Medulla oblongata (tissue), 1 donor: ENCODE results near the gene LPXN.

ENCODE experiments used
- DNase-seq: peaks from one replicate; pipeline ENCODE4 v3.0.0-alpha.2; 2015; ENCODE audit errors: extremely low spot score

Gene LPXN

GRCh38 chr11:58524232-58525036, 51.2 kb downstream of the LPXN start:
- DNase-seq: peak; percentile 89

- peak; percentile 69 for DNase-seq
These were observed 61.8 kb downstream of the LPXN start for GRCh38 chr11:58513747-58514367.

- DNase-seq: no peak
These were observed 64.0 kb downstream of the LPXN start for GRCh38 chr11:58511636-58512035.

- DNase-seq: no peak
These were observed 65.9 kb downstream of the LPXN start for GRCh38 chr11:58509748-58510147.

GRCh38 chr11:58508814-58509213, 66.8 kb downstream of the LPXN start:
- no peak for DNase-seq

GRCh38 chr11:58508005-58508404, 67.7 kb downstream of the LPXN start, which contains the start of gene OR5B21:
Gene OR5B21 (minus strand): TSS chr11:58508105. CDS start chr11:58508105, 0 bp downstream.
- no peak for DNase-seq

- DNase-seq: no peak
These were observed 68.3 kb downstream of the LPXN start for GRCh38 chr11:58507355-58507754.

GRCh38 chr11:58506935-58507334, 68.7 kb downstream of the LPXN start:
- peak; percentile 17 for DNase-seq

GRCh38 chr11:58505849-58506248, 69.8 kb downstream of the LPXN start:
- DNase-seq: no peak

- DNase-seq: no peak
These were observed 71.4 kb downstream of the LPXN start for GRCh38 chr11:58504232-58504631.

- no peak for DNase-seq
These were observed 72.2 kb downstream of the LPXN start for GRCh38 chr11:58503361-58503856.

GRCh38 chr11:58502004-58502403, 73.7 kb downstream of the LPXN start:
- DNase-seq: no peak

GRCh38 chr11:58498464-58498863, 77.2 kb downstream of the LPXN start:
- DNase-seq: peak; percentile 5

- DNase-seq: no peak
These were observed 77.7 kb downstream of the LPXN start for GRCh38 chr11:58497951-58498350.

- no peak for DNase-seq
These were observed 79.8 kb downstream of the LPXN start for GRCh38 chr11:58495906-58496305.

GRCh38 chr11:58494101-58494500, 81.6 kb downstream of the LPXN start:
- DNase-seq: no peak

GRCh38 chr11:58493676-58494075, 82.0 kb downstream of the LPXN start:
- DNase-seq: no peak

- no peak for DNase-seq
These were observed 84.8 kb downstream of the LPXN start for GRCh38 chr11:58490827-58491226.

GRCh38 chr11:58487170-58487569, 88.5 kb downstream of the LPXN start:
- no peak for DNase-seq

- no peak for DNase-seq
These were observed 89.7 kb downstream of the LPXN start for GRCh38 chr11:58485961-58486360.
